HG03457 (cell line): ENCODE measurements around the gene MRPL19.

Source experiments
- ATAC-seq: cut with Tn5 transposase; IDR thresholded peaks from one replicate; pipeline ENCODE4 v1.9.1; 2021; ENCODE audit warnings: moderate number of reproducible peaks; ENCODE audit not compliant: unreplicated experiment

MRPL19 gene

GRCh38 chr2:75614162-75614651 is 32.4 kb upstream of the MRPL19 start:
- no peak for ATAC-seq

GRCh38 chr2:75616406-75616805 is 30.2 kb upstream of the MRPL19 start:
- no peak for ATAC-seq

GRCh38 chr2:75616933-75617332 is 29.6 kb upstream of the MRPL19 start:
- no peak for ATAC-seq

- ATAC-seq, result no peak
These were observed 26.4 kb upstream of the MRPL19 start for GRCh38 chr2:75619956-75620740.

GRCh38 chr2:75621228-75621627 is 25.4 kb upstream of the MRPL19 start:
- ATAC-seq, result no peak

GRCh38 chr2:75622500-75622899 is 24.1 kb upstream of the MRPL19 start:
- ATAC-seq, result no peak

- no peak for ATAC-seq
These were observed 23.7 kb upstream of the MRPL19 start for GRCh38 chr2:75622929-75623328.

- no peak for ATAC-seq
These were observed 18.6 kb upstream of the MRPL19 start for GRCh38 chr2:75627902-75628504.

GRCh38 chr2:75632091-75632701 is 14.4 kb upstream of the MRPL19 start:
- no peak for ATAC-seq

- ATAC-seq, result no peak
These were observed 13.8 kb upstream of the MRPL19 start for GRCh38 chr2:75632813-75633212.

GRCh38 chr2:75633620-75634019 is 13.0 kb upstream of the MRPL19 start:
- ATAC-seq, result no peak

- no peak for ATAC-seq
These were observed 11.6 kb upstream of the MRPL19 start for GRCh38 chr2:75634945-75635344.

- ATAC-seq, result no peak
These were observed 9.0 kb upstream of the MRPL19 start for GRCh38 chr2:75637568-75637967.

- peak; percentile 91 for ATAC-seq
These were observed 5.9 kb upstream of the MRPL19 start for GRCh38 chr2:75640621-75641121.

GRCh38 chr2:75641587-75641986 is 5.0 kb upstream of the MRPL19 start:
- no peak for ATAC-seq

GRCh38 chr2:75643980-75644379 is 2.6 kb upstream of the MRPL19 start:
- ATAC-seq, result no peak

- no peak for ATAC-seq
These were observed 940 bp upstream of the MRPL19 start for GRCh38 chr2:75645643-75646042.

- no peak for ATAC-seq
These were observed 447 bp upstream of the MRPL19 start for GRCh38 chr2:75646090-75646582.

GRCh38 chr2:75647771-75648170 is 1.2 kb downstream of the MRPL19 start:
- ATAC-seq, result no peak

- ATAC-seq, result no peak
These were observed 7.4 kb downstream of the MRPL19 start for GRCh38 chr2:75654012-75654411.

- no peak for ATAC-seq
These were observed 9.3 kb downstream of the MRPL19 start for GRCh38 chr2:75655861-75656260.

- ATAC-seq, result no peak
These were observed 10.0 kb downstream of the MRPL19 start for GRCh38 chr2:75656563-75656962.
